ENCODE measurements around the gene MRPL39.
"Not testable (repeated sequence)": the region's sequence is repeated elsewhere in the genome, so short reads cannot be mapped to it uniquely, and the experiment has no call there.

Gene MRPL39

GRCh38 chr21:25607151-25608043 lies at the start of gene MRPL39:
Gene MRPL39 (minus strand): TSS chr21:25607481. CDS start chr21:25607475, 6 bp downstream.
- DNase-seq (ENCODE audit: low read depth, low spot score): peak; percentile 96

- no peak for DNase-seq (ENCODE audit: low read depth, low spot score)
Measured at GRCh38 chr21:25656412-25656811, 49.1 kb upstream of the MRPL39 start.

DNA sequence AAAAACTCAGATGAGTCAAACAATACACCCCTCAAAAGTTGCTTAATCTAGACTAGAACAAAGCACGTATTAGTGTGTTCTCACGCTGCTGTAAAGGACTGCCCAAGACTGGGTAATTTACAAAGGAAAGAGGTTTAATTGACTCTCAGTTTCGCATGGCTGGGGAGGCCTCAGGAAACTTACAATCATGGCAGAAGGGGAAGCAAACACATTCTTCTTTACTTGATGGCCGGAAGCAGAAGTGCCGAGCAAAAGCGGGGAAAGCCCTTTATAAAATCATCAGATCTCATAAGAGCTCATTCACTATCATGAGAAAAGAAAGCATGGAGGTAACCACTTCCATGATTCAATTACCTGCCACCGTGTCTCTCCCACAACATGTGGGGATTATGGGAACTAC lies 41.9 kb upstream of the MRPL39 start:
- DNase-seq (ENCODE audit: low read depth, low spot score): no peak

GRCh38 chr21:25647647-25648046 lies 40.4 kb upstream of the MRPL39 start:
- DNase-seq (ENCODE audit: low read depth, low spot score): no peak

DNA sequence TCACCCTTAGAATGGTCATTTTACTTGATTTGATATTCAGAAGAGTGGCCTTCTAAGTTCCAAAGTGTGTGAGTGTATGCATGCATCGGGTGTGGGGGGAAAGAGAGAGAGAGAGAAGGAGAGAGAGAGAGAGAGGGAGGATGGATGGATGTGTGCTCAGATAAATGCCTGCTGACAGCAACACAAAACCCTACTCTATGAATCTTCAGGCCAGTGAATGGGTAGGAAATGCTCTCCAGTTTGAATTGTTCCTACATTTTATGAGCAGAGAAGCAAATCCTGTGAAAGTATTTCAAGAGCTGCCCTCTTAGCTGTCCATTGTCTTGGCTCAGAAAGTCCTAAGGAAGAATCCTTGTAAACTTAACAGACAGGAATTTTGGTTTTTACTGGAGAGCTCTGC lies 39.2 kb upstream of the MRPL39 start:
- no peak for DNase-seq (ENCODE audit: low read depth, low spot score)

GRCh38 chr21:25643486-25643885 lies 36.2 kb upstream of the MRPL39 start:
- DNase-seq (ENCODE audit: low read depth, low spot score): no peak

DNA sequence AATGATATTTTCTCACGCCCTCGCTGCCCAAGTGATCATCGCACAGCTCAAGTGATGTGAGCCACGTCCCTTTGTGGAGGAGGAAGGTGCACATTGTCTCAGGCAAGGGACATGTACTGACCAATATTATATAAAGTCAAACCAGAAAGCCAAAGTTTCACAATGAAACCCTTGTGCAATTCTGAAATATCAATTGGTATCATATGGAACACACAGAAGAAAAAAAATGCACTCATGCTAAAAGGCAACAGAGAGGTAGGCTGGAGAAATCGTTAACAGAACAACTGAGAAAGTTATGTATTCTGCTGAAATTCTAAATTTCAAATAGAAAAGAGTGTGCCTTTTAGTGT lies 33.6 kb upstream of the MRPL39 start:
- DNase-seq (ENCODE audit: low read depth, low spot score): peak; percentile 3

DNA sequence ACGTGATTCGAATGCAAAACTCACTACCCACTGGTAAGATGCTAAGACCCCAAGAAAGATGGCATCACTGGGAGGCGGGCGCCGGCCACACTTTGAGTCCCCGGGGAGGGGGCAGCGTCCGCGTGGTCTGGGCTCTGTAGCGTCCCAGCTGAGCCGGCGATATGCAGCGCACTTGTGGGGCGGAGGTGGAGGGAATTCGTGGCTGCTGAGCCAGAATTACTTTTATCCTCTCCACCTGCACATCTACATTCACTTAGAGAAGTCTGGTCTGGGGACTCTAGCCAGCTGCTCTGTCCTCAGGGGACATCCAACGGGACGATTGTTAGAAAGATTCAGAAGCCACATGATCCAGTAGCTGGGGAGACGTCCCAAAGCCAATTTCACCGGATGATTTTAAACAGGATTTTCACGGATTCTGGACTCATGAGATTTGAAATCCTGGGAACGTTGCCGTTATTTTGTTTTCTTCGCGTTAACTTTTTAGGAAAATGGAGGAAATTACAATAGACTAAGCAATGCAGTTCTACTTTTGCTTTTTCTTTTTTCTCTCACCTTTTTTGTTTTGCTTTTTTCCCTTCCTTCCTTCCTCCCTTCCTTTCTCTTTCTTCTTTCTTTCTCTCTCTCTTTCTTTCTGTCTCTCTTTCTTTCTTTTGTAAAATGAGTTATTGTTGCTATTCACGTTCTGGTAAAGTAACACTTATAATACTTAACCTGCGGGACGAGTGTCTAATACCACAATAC lies 33.1 kb upstream of the MRPL39 start:
- DNase-seq (ENCODE audit: low read depth, low spot score): peak; percentile 61

DNA sequence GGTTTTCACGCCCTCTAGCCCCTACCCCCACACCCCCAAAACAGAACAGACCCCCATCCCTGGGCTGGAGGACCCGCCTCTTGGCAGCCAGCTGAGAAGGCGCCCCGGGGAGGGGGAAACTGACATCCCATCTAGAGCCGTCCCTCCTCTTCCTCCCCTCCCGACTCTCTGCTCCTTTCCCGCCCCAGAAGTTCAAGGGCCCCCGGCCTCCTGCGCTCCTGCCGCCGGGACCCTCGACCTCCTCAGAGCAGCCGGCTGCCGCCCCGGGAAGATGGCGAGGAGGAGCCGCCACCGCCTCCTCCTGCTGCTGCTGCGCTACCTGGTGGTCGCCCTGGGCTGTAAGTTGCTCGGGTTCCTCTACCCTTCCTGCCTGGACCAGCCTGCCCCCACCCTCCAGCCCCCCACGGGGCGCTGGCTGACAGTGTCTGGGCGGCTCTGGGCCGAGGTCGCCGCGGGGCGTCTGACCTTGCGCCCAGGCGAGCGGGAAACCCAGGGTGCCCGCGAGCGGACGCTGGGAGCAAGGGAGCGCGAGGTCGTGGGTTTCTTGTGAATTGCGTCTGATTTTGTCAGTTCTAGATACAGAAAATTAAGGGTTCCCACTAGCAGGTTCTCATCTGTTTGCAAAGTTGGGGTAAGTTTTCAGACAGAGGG lies 32.4 kb upstream of the MRPL39 start:
- DNase-seq (ENCODE audit: low read depth, low spot score): peak; percentile 74

DNA sequence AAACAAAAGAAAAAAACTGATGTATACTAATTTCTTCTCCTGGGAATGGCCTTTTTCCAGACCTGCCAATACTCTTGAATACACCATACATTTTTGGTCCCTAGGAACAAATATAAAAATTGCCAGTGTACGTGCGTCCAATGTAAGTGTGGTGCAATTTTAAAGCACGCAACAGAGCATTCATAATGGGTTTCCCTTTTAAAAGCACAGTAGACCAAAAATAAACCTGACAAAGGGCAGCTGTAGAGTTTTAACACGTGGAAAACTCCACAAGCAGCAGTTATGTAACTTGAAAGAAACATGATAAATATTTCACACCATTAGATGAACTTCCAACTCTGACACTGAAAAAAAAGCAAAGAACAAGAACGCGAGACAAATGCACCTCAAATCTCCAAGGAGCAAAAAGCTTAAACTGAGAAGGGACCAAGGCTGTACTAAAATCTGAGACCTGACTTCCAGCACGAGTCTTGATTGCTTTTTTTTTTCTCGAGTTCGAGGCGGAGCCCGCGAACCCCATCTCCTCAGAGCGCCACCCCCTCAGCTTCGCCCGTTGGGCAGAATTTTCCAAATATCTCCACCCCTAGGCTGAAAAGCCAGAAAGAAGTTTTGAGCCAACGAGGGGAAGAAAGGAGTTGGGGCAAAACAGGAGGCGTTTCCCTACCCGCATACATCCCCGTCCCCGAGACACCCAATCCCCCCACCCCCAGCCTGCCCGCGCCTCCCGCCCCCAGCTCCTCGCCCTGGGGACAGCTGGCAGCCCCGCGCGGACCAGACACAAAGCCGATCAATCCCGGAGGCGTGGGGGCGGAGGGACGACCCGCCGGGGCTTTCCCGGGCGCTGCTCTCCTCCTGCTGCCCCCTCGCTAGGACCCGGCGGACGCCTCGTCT lies 31.6 kb upstream of the MRPL39 start, which contains the start of gene JAM2:
JAM2 (plus strand) TSS at position 599 of the 891 bp plus-strand sequence. CDS start 564 bp downstream, outside the sequence.
- peak; percentile 58 for DNase-seq (ENCODE audit: low read depth, low spot score)

GRCh38 chr21:25637851-25638659 lies 30.8 kb upstream of the MRPL39 start:
- DNase-seq (ENCODE audit: low read depth, low spot score): peak; percentile 16

- DNase-seq (ENCODE audit: low read depth, low spot score): no peak
Measured at GRCh38 chr21:25636727-25637126, 29.4 kb upstream of the MRPL39 start.

- no peak for DNase-seq (ENCODE audit: low read depth, low spot score)
Measured at GRCh38 chr21:25635310-25635709, 28.0 kb upstream of the MRPL39 start.

DNA sequence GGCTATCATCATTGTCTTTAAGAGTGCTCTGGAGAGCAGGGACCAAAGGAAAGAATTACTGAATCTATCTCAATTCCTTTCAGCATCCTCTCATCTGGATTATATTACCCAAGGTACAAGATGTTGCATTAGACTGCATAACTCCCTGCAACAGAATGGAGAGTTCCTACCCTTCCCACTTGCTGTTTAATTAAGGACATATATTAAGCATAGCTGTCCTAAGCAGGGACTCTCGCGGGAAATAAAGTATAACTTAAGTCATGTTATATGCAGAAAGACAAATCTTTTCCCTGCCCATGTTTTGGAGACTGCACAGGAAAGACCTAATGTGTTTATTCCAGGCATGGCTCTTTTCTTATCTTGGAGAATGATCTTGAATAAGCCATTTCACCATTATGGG lies 25.0 kb upstream of the MRPL39 start:
- DNase-seq (ENCODE audit: low read depth, low spot score): no peak

GRCh38 chr21:25626757-25627156 lies 19.5 kb upstream of the MRPL39 start:
- DNase-seq (ENCODE audit: low read depth, low spot score): peak; percentile 14

DNA sequence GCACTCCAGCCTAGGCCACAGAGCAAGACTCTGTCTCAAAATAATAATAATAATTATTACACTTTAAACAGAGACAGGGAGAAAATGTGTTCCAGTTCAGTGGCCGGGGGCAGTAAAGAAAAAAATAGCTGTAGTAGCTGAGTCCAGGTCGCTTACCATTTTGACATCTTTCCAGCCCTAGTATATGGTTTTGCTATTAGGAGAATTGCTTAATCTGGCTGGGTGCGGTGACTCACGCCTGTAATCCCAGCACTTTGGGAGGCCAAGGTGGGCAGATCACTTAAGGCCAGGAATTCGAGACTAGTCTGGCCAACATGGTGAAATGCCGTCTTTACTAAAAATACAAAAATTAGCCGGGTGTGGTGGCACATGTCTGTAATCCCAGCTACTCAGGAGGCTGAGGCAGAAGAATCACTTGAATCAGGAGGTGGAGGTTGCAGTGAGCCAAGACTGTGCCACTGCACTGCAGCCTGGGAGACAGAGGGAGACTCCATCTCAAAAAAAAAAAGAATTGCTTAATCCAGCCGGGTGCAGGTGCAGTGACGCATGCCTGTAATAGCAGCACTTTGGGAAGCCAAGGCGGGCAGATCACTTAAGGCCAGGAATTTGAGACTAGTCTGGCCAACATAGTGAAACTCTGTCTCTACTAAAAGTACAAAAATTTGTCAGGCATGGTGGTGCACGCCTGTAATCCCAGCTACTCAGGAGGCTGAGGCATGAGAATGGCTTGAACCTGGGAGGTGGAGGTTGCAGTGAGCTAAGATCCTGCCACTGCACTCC lies 18.7 kb upstream of the MRPL39 start:
- not testable (repeated sequence) for DNase-seq (ENCODE audit: low read depth, low spot score)

DNA sequence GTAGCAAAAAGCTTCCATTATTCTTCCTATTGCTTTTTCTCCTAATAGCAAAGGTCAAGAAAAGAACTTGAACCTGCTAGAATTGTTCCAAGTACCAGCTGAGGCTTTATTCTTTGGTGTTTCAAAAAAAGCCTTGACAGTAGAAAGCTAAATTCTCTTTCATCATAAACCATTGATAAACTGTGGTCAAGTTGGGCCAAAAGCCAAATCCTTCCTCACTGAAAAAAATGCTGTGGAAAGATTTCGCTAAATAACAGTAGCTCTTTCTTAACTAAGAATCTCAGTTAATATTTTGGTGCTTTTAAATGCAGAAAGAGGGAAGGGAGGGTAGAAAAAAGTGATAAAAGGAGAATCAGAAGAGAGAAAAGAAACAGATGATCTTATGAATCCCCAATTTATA lies 17.8 kb upstream of the MRPL39 start:
- peak; percentile 20 for DNase-seq (ENCODE audit: low read depth, low spot score)

DNA sequence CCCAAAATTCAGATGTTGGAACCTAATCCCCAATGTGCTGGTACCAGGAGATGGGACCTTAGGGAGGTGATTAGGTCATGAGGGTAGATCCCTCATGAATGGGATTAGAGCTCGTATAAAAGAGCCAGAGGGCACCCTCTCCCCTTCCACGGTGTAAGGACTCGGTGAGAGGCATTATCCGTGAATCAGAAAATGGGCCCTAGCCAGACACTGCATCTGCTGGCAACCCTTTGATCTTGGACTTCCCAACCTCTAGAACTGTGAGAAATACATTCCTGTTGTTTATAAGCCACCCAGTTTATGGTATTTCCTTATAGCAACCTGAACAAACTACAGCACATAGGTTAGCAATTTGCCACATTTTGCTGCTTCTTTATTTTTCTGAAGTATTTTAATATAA lies 17.2 kb upstream of the MRPL39 start:
- DNase-seq (ENCODE audit: low read depth, low spot score): no peak

DNA sequence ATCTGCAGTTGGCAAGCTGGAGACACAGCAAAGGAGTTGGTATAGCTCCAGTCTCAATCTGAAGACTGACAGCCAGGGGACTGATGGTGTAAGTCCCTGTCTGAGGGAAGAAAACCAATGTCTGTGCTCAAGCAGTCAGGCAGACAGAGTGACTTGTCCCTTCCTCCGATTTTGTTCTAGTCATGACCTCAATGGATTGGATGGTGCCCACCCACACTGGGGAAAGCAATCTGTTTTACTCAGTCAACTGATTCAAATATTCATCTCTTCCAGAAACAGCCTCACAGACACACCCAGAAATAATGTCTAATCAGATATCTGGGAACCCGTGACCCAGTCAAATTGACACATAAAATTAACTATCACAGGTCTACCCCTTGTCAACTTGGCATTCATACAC lies 11.9 kb upstream of the MRPL39 start:
- DNase-seq (ENCODE audit: low read depth, low spot score): no peak

- no peak for DNase-seq (ENCODE audit: low read depth, low spot score)
Measured at GRCh38 chr21:25615880-25616279, 8.6 kb upstream of the MRPL39 start.

All from astrocyte of the hippocampus (primary cell).